Esophagus muscularis mucosa (tissue), 4 donors: Measurements from ENCODE around the gene ZNF48. TPM values are rescaled to one million over a fixed set of nuclear protein-coding genes. Genes with fewer than 3 reads are reported as not detected.
A peak's percentile ranks its signal among the peaks of the same experiment; 100 is the strongest.

Experiments
- DNase-seq: peaks from one replicate; pipeline ENCODE4 v3.0.0-alpha.2; 2017; ENCODE audit errors: extremely low spot score
- H3K27ac ChIP-seq, 4 donors: fragments of 200-600 bp; sonication (generic); replicated peaks in 1 of 4; 1 replicate in 3 of 4; 2 replicates in 1 of 4; pipeline ENCODE4 v1.5.1; 2016 to 2019; ENCODE audit warnings: mild to moderate bottlenecking in 1 of 4
- H3K27me3 ChIP-seq, 4 donors: fragments of 200-600 bp; sonication (generic); one replicate each; pipeline versions ENCODE4 v1.5.1 to v1.6.0; 2016 to 2019
- H3K36me3 ChIP-seq, 4 donors: fragments of 200-600 bp; sonication (generic); one replicate each; pipeline ENCODE4 v1.5.1; 2016 to 2019
- H3K4me1 ChIP-seq, 4 donors: fragments of 200-600 bp; sonication (generic); one replicate each; pipeline ENCODE4 v1.5.1; 2016 to 2019
- H3K4me3 ChIP-seq, 4 donors: fragments of 200-600 bp; sonication (generic); 1 replicate in 2 of 4; 2 replicates in 2 of 4; pipeline ENCODE4 v1.5.1; 2016 to 2019; ENCODE audit warnings: mild to moderate bottlenecking in 4 of 4, moderate library complexity in 1 of 4
- H3K9me3 ChIP-seq, 4 donors: fragments of 200-600 bp; sonication (generic); 1 replicate in 3 of 4; 2 replicates in 1 of 4; pipeline ENCODE4 v1.5.1; 2016 to 2019
- EP300 ChIP-seq: sonication (generic); formaldehyde crosslinking; IDR thresholded peaks from one replicate; pipeline ENCODE4 v1.6.1; 2017; ENCODE audit warnings: antibody characterized with exemption
- POLR2A ChIP-seq: fragments of 450-650 bp; IDR thresholded peaks from one replicate; pipeline ENCODE4 v1.6.1; 2017; ENCODE audit warnings: antibody characterized with exemption, moderate library complexity, mild to moderate bottlenecking, low read depth
- POLR2AphosphoS5 ChIP-seq, 2 donors: sonication (generic); formaldehyde crosslinking; IDR thresholded peaks; one replicate each; pipeline ENCODE4 v1.6.1; 2017; ENCODE audit warnings: antibody characterized with exemption in 2 of 2
- whole genome bisulfite sequencing: methylation state at CpG from one replicate; pipeline ENCODE4 v1.1.5; 2018; 5-methylcytosine and 5-hydroxymethylcytosine counted together
- intact Hi-C: fragments of 100-400 bp; cut with DNase I; formaldehyde crosslinking; loops from one replicate; pipeline ENCODE4 v1.15.1; 2023
- total RNA-seq, 4 donors: library from RNA; depleted of rRNA; stranded (reverse); fragments of >200 nt; gene quantifications; one replicate each; pipeline versions ENCODE4 v1.1.0 to v1.2.1, GENCODE V29; 2016
- TF ChIP-seq, protein P1 (sequence below), 3 experiments: fragments of 200-600 bp in 2 of 3; fragments of 450-650 bp in 1 of 3; sonication (generic) in 2 of 3; IDR thresholded peaks; one replicate each; pipeline ENCODE4 v1.5.1; 2017 to 2019; ENCODE audit warnings: antibody characterized with exemption in 3 of 3, mild to moderate bottlenecking in 2 of 3, moderate library complexity in 1 of 3

Gene ZNF48
- 10 to 100 TPM in 3 of 4 donors, 1 to 10 TPM in 1; 8.3 to 17.6 (median 12.8) TPM for total RNA-seq

DNA sequence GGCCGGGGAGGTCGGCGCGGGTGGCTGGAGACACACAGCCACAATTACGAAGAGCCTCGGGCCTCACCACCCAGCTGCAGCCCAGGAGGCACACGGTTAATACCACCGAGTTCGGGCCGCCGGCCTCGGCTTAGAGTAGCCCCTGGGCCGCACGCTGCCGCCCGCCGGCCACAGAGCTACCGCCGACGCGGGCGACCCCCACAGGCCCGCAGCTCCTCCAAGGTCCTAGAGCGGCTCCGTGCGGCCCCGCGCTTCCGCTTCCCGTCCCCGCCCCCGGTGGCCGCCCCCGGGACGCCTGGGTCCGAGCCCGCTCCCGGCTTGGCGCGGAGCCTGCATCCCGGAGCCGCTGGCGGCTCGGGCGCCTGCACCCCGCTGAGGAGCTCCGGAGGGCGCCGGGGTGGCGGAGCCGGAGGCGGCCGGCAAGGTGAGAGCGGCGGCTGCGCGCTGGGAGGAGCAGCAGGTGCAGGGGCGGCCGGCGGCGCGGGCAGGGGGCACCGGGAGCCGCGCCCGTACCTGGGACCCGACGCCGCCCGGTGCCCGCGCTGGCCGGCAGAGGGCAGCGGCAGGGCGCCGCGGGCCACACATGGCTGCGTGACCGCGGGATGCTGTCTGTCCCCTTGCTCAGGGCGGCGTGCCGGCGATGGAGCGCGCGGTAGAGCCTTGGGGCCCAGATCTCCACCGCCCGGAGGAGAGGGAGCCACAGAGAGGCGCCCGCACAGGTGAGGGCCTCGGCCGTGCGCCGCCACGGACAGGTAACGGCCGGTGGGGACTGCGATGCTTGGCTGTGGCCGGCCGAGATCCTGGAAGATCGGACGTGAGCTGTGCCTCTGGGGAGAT is at the start of gene ZNF48:
Gene ZNF48, plus strand, starts transcription at position 266 of the 837 bp plus-strand sequence. Its CDS starts 375 bp downstream, at position 641.
- WGBS = 0% methylated on average over 7 of the region's 103 CpGs
- no peak for DNase-seq
- peaks cover 18 to 55% (median 49%) of the 10 kb centered on the region in 4 donors for H3K4me1 ChIP-seq
- peaks cover 6 to 22% (median 16%) of the 10 kb centered on the region in 4 donors for H3K36me3 ChIP-seq
- peak within 1 kb of the TSS; percentile 82 to 98 (median 91) for H3K4me3 ChIP-seq
- H3K27me3 ChIP-seq = no peaks in the 10 kb centered on the region
- intact Hi-C loops = no loop called here
- no peaks in the 10 kb centered on the region for H3K9me3 ChIP-seq
- TF ChIP-seq POLR2A (peak; percentile 29), POLR2AphosphoS5 (IDR thresholded peaks at IDR 0.05) (peak; percentile 72 to 79), EP300 (no peak)
- TF ChIP-seq, protein P1, sequence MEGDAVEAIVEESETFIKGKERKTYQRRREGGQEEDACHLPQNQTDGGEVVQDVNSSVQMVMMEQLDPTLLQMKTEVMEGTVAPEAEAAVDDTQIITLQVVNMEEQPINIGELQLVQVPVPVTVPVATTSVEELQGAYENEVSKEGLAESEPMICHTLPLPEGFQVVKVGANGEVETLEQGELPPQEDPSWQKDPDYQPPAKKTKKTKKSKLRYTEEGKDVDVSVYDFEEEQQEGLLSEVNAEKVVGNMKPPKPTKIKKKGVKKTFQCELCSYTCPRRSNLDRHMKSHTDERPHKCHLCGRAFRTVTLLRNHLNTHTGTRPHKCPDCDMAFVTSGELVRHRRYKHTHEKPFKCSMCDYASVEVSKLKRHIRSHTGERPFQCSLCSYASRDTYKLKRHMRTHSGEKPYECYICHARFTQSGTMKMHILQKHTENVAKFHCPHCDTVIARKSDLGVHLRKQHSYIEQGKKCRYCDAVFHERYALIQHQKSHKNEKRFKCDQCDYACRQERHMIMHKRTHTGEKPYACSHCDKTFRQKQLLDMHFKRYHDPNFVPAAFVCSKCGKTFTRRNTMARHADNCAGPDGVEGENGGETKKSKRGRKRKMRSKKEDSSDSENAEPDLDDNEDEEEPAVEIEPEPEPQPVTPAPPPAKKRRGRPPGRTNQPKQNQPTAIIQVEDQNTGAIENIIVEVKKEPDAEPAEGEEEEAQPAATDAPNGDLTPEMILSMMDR (IDR thresholded peaks at IDR 0.05) = peak; percentile 26 to 56 (median 47)
- H3K27ac ChIP-seq = peak within 1 kb of the TSS; percentile 86 to 90 (median 89)

DNA sequence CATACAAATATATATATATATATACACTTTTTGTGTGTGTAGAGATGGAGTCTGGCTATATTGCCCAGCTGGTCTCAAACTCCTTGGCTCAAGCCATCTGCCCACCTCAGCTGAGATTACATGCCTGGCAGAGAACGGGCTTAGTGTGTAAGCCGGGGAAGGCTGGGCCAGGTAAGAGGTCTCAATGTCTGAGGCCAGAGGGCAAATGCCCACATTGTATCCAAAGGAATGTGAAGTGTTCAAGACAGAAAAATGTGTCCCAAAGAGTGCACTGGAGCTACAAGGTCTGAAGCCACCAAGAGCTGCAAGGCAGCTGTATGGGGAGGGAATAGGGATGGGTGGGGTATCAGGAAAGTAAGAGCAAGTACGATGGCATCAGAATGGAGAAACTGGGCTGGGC is 48.9 kb upstream of the ZNF48 start:
- intact Hi-C loops = no loop called here
- TF ChIP-seq POLR2A (no peak), EP300 (no peak), POLR2AphosphoS5 (IDR thresholded peaks at IDR 0.05) (no peak)
- TF ChIP-seq, protein P1 (IDR thresholded peaks at IDR 0.05) = no peak
- Histone ChIP-seq H3K27ac (no peak overlapping the region), H3K4me1 (peaks cover under 1 to 3% (median 3%) of the 10 kb centered on the region in 4 donors), H3K27me3 (no peaks in the 10 kb centered on the region), H3K36me3 (peaks cover 9 to 18% (median 15%) of the 10 kb centered on the region in 4 donors), H3K9me3 (no peaks in the 10 kb centered on the region), H3K4me3 (no peak overlapping the region)
- 91% methylated on average over 3 of the region's 3 CpGs for WGBS
- no peak for DNase-seq

DNA sequence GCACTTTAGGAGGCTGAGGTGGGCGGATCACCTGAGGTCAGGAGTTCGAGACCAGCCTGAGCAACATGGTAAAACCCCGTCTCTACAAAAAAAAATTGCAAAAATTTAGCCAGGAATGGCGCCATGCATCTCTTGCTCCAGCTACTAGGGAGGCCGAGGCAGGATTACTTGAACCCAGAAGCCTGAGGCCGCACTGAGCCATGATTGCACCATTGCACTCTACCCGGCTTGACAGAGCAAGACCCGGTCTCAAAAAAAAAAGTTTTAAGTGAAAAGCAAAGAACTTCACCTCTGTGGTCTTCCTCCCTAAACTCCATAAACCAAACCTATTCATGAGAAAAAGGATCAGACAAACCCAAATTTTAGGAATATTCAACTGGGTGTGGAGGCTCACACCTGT is 47.1 kb upstream of the ZNF48 start:
- intact Hi-C loops = no loop called here
- peaks cover 9 to 36% (median 30%) of the 10 kb centered on the region in 4 donors for H3K36me3 ChIP-seq
- H3K9me3 ChIP-seq = no peaks in the 10 kb centered on the region
- 94% methylated on average over 8 of the region's 8 CpGs for WGBS
- H3K4me3 ChIP-seq = no peak overlapping the region
- no peak for DNase-seq
- H3K27ac ChIP-seq = no peak overlapping the region
- H3K4me1 ChIP-seq = peaks cover 19 to 22% (median 21%) of the 10 kb centered on the region in 4 donors
- no peak for TF ChIP-seq EP300
- TF ChIP-seq POLR2A = no peak
- TF ChIP-seq, protein P1 (IDR thresholded peaks at IDR 0.05) = no peak
- no peak for TF ChIP-seq POLR2AphosphoS5 (IDR thresholded peaks at IDR 0.05)
- H3K27me3 ChIP-seq = no peaks in the 10 kb centered on the region

DNA sequence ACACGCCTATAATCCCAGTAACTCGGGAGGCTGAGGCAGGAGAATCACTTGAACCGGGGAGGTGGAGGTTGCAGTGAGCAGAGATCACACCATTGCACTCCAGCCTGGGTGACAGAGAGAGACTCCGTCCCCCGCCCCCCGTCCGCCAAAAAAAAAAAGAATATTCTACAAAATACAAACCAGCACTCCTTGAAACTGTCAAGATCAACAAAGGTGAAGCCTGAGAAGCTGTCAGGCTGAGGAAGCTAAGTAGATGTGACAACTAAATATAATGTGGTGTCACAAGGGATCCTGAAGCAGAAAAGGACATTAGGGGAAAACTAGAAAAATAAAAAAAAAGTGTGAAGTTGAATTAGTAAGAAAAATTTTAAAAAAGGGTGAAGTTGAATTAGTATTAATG is 46.3 kb upstream of the ZNF48 start:
- intact Hi-C loops = no loop called here
- no peak overlapping the region for H3K4me3 ChIP-seq
- no peak overlapping the region for H3K27ac ChIP-seq
- DNase-seq = no peak
- H3K36me3 ChIP-seq = peaks cover 16 to 44% (median 38%) of the 10 kb centered on the region in 4 donors
- no peaks in the 10 kb centered on the region for H3K27me3 ChIP-seq
- WGBS = 92% methylated on average over 7 of the region's 7 CpGs
- TF ChIP-seq POLR2AphosphoS5 (IDR thresholded peaks at IDR 0.05) = no peak
- TF ChIP-seq, protein P1 (IDR thresholded peaks at IDR 0.05) = no peak
- TF ChIP-seq EP300 = no peak
- TF ChIP-seq POLR2A = no peak
- no peaks in the 10 kb centered on the region for H3K9me3 ChIP-seq
- H3K4me1 ChIP-seq = peaks cover 26 to 30% (median 29%) of the 10 kb centered on the region in 4 donors
